NCI-H2107 treated with DMSO at 0.1 percent for 48 hours (cell line): Measurements from ENCODE around the gene FSTL4.

ENCODE experiments used
- DNase-seq: peaks from one replicate; lab custom pipeline; 2025; ENCODE audit not compliant: unreplicated experiment; lab: John Stamatoyannopoulos, UW

FSTL4 gene

GRCh38 chr5:133393776-133394476 lies 218.4 kb downstream of the FSTL4 start:
- DNase-seq: no peak

GRCh38 chr5:133392448-133392847 lies 219.9 kb downstream of the FSTL4 start:
- DNase-seq: no peak

- no peak for DNase-seq
These were observed 220.8 kb downstream of the FSTL4 start for GRCh38 chr5:133391354-133392136.

- DNase-seq: no peak
These were observed 221.7 kb downstream of the FSTL4 start for GRCh38 chr5:133390416-133391353.

- DNase-seq: no peak
These were observed 223.2 kb downstream of the FSTL4 start for GRCh38 chr5:133389066-133389590.

GRCh38 chr5:133387621-133388020 lies 224.7 kb downstream of the FSTL4 start:
- DNase-seq: no peak

- DNase-seq: no peak
These were observed 225.2 kb downstream of the FSTL4 start for GRCh38 chr5:133387091-133387490.

GRCh38 chr5:133386662-133387061 lies 225.7 kb downstream of the FSTL4 start:
- DNase-seq: no peak

- no peak for DNase-seq
These were observed 227.0 kb downstream of the FSTL4 start for GRCh38 chr5:133385346-133385745.

- no peak for DNase-seq
These were observed 227.4 kb downstream of the FSTL4 start for GRCh38 chr5:133384903-133385302.

- no peak for DNase-seq
These were observed 228.1 kb downstream of the FSTL4 start for GRCh38 chr5:133384120-133384855.

GRCh38 chr5:133383580-133383939 lies 228.8 kb downstream of the FSTL4 start:
- no peak for DNase-seq

- no peak for DNase-seq
These were observed 229.4 kb downstream of the FSTL4 start for GRCh38 chr5:133382661-133383579.

GRCh38 chr5:133381571-133382365 lies 230.6 kb downstream of the FSTL4 start:
- DNase-seq: no peak

- DNase-seq: no peak
These were observed 231.3 kb downstream of the FSTL4 start for GRCh38 chr5:133381041-133381440.

GRCh38 chr5:133377736-133378135 lies 234.6 kb downstream of the FSTL4 start:
- no peak for DNase-seq

- no peak for DNase-seq
These were observed 235.4 kb downstream of the FSTL4 start for GRCh38 chr5:133376986-133377385.

GRCh38 chr5:133373121-133373870 lies 239.0 kb downstream of the FSTL4 start:
- no peak for DNase-seq
